PC-9 (cell line): ENCODE results near the gene COPA.

Experiments
- EZH2 ChIP-seq: fragments of 200-600 bp; sonication (generic); IDR thresholded peaks from 2 replicates; pipeline ENCODE4 v1.8.0; 2017; ENCODE audit warnings: antibody characterized with exemption, low read depth
- TF ChIP-seq, protein P1 (sequence below): fragments of 200-600 bp; sonication (generic); conservative IDR thresholded peaks from 2 replicates; pipeline ENCODE4 v1.6.1; 2017; ENCODE audit warnings: mixed run types, antibody characterized with exemption, mild to moderate bottlenecking, moderate library complexity

DNA sequence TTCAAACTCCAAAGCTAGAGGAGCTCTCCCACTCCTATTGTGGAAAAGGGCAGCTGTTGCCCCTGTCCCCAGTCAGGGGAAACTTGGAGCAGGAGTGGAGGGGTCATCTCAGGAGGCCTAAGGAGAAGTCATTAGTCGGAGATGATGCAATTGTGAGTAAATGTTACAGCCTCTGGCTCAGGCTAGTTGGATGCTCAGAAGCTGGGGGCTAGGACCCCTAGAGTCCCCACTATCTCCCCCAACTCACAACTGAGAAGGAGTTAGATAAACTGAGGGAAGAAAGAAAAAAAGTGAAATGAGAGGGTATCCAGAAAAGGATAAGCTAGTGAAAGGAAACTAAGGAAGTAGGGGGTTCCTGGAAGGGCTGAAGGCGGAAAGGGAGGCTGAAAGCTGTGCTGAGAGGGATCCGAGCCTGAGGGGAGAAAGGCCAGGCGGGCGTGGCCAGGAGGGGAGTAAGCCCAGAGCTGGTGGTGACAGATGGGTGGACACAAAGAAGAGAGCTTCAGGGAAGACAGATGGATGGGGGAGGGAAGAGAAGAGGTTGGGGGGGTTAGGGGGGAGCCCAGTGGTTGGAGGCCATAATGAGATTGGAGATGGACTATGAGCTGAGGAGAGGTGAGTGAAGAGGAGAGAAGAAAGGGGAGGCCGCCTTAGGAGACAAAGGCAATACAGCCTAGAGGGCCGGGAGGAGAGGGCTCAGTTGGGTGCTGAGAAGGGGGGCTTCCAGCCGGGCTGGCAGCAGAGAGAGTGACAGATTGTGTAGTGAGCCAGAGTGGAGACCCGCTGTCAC is 19.3 kb upstream of the COPA start:
- TF ChIP-seq, protein P1, sequence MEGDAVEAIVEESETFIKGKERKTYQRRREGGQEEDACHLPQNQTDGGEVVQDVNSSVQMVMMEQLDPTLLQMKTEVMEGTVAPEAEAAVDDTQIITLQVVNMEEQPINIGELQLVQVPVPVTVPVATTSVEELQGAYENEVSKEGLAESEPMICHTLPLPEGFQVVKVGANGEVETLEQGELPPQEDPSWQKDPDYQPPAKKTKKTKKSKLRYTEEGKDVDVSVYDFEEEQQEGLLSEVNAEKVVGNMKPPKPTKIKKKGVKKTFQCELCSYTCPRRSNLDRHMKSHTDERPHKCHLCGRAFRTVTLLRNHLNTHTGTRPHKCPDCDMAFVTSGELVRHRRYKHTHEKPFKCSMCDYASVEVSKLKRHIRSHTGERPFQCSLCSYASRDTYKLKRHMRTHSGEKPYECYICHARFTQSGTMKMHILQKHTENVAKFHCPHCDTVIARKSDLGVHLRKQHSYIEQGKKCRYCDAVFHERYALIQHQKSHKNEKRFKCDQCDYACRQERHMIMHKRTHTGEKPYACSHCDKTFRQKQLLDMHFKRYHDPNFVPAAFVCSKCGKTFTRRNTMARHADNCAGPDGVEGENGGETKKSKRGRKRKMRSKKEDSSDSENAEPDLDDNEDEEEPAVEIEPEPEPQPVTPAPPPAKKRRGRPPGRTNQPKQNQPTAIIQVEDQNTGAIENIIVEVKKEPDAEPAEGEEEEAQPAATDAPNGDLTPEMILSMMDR: no peak
- no peak for TF ChIP-seq EZH2
